CD4-positive, alpha-beta T cell treated with Interleukin-6 for 4 hours (primary cell): Measurements from ENCODE around the gene FOSL1.
"Not testable (repeated sequence)": the region's sequence is repeated elsewhere in the genome, so short reads cannot be mapped to it uniquely, and the experiment has no call there.

Experiments
- DNase-seq: peaks from one replicate; pipeline ENCODE4 v3.0.0-alpha.2; 2020; ENCODE audit warnings: mixed read lengths

FOSL1 gene

GRCh38 chr11:65896034-65896999, 3.9 kb downstream of the FOSL1 start:
- no peak for DNase-seq

DNA sequence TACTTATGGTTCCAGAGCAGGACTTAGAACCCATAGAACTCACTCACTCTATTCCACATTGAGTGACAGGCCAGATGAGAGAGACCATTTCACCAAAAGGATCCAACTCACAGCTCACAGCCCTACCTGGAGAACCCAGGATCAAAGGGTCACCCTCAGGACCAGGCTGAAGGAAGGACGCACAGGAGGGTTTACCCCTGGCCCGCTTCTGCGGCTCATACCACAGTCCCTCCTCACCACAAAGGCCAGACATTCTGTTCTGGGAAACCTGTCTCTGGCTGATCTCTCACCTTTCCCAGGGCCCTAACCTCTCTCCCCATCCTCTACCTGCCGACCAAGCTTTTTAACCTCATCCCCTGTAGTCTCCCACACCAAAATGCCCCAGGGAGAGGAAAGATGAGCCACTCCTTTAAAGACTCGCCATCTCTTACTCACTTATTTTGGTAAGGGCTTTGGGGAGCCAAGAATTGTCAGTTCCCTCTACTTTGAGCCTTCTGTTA, 4.7 kb downstream of the FOSL1 start:
- no peak for DNase-seq

- DNase-seq, result peak; percentile 54
Observed at GRCh38 chr11:65894034-65894591, 6.1 kb downstream of the FOSL1 start.

- no peak for DNase-seq
Observed at GRCh38 chr11:65892661-65893317, 7.4 kb downstream of the FOSL1 start.

GRCh38 chr11:65892137-65892540, 8.0 kb downstream of the FOSL1 start:
- DNase-seq, result not testable (repeated sequence)

GRCh38 chr11:65891219-65892136, 8.7 kb downstream of the FOSL1 start:
- DNase-seq, result no peak

- DNase-seq, result peak; percentile 99
Observed at GRCh38 chr11:65890324-65891218, 9.6 kb downstream of the FOSL1 start, which contains the start of gene CCDC85B. CCDC85B (plus strand) TSS chr11:65890673; CDS start chr11:65890784, 111 bp downstream.

DNA sequence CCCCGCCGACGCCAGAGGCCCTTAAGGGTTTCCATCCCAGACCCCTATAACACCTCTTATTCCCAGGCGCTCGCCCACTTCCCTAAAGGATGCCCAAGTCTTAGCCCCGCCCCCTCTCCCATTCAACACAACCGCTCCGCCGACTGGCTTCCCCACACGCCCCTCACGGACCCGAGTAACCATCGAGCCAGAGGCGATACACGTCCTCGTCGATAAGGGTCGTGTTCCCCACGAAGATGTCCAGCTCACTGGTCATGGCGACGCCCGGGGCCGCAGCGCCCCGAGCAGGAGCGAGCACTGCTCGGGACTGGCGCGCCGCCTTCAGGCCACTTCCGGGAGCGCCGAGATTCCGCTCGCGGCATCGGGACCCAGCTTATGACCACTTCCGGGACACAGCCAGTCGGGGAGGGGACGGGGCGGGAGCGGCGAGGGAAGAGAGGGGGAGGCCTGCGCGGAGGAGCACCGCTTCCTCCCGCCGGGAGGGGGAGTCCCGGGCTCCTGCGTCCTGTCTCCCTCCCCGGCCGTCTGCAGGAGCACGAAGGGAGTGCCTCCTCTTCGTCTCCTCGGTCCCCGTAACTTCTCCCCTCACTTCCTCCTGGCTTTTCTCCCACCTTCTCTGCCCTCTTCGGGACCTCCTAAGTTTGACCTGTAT, 11.9 kb downstream of the FOSL1 start, which contains the start of gene FIBP:
Gene FIBP (minus strand): TSS at position 309 of the 652 bp plus-strand sequence. CDS start 53 bp downstream, at position 256.
- peak; percentile 96 for DNase-seq

DNA sequence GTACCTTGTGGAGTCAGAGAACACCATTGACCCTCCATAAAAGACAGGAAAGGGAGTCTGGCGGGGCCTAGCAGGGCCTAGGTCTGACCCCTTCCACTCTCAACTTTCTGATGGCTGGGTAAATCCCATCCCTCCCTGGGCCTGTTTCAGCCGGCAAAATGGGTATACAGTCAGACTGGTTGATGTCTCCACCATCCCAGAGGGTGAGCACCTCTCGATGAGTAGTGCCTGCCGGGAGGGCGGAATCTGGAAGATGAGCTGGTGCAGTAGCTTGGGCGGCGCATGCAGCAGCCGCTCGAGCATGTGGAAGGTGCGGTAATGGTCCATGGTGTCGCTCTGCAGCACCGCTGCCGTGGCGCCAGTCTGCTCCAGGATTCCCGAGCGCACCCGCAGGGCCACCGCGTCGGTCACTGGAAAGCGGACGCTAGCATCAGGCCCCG, 12.4 kb downstream of the FOSL1 start:
- DNase-seq, result peak; percentile 43

DNA sequence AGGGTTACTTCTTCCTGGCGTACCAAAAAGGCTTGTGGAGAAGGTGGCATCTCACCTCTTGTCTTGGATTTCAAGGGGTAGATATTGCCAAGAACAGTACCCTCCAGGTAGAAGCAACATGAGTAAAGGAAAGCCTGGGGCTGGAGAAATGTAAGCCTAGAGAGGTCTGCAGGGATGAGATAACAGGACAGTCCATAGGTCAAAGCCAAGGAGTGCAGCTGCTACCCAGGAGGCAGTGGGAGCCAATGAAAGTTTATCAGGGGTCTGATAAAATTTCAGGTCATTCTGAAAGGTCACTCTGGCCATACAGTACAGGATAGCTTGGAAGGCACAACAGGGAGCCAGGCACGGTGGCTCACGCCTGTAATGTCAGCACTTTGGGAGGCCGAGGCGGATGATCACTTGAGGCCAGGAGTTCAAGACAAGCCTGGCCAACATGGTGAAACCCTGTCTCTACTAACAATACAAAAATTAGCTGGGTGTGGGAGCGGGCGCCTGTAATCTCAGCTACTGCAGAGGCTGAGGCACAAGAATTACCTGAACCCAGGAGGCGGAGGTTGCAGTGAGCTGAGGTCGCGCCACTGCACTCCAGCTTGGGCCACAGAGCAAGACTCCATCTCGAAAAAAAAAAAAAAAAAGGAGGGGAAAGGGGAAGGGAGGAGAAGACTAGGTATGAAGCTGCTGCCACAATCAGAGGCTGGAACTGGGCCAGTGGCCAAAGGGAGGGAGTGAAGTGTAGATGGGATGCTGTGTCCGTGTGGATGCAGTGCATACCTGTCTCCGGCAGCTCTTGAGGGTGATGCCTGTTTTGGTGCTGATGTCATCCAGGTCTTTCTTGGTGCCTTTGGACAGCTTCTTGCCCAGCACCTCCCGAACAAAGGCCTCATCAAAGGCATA, 13.1 kb downstream of the FOSL1 start:
- no peak for DNase-seq

DNA sequence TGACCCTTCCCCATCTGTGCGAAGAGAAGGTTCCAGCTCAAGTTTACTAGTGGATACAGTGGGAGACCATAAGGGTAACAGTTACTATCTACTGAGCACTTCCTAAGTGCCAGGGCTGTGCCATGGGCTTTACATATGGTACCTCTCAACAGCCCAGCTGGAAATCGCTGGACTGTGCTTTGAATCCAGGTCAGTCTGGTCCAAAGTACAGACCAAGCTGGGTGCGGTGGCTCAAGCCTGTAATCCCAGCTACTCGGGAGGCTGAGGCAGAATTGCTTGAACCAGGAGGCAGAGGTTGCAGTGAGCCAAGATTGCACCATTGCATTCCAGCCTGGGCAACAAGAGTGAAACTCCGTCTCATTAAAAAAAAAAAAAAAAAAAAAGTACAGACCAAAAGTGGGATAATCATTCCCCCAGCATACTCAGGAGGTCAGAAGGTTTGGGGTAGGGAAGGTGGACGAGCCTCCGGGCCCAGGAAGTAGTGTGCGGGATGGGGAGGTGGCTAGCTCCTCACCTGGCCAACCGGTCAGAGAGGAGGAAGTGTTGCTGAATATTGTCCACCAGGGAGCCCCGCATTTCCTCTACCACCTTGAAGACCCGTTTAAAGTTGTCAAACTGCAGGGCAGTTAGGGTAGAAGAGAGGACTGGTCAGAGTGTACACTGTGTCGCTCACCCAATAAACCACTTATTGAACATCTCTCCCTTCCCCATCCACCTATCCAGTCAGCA, 14.2 kb downstream of the FOSL1 start:
- DNase-seq, result no peak

DNA sequence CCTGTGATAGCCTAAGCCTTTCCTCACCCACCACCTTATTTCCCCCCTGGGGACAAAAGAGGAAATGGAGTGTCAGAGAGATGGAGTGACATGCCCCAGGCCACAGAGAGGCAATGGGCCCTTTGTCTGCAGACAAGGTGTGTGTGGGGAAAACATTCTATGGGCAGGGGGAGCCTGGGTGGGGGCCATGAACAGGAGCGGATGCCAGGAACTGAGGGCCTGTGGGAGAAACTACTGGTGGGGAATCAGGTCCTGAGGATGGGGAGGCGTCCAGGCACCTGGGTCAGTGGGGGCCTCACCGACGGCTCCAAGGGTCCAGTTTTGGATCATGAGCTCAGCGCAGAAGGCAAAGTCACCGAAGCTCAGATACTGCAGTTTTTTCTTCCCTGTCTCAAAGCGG, 15.0 kb downstream of the FOSL1 start:
- DNase-seq, result no peak

DNA sequence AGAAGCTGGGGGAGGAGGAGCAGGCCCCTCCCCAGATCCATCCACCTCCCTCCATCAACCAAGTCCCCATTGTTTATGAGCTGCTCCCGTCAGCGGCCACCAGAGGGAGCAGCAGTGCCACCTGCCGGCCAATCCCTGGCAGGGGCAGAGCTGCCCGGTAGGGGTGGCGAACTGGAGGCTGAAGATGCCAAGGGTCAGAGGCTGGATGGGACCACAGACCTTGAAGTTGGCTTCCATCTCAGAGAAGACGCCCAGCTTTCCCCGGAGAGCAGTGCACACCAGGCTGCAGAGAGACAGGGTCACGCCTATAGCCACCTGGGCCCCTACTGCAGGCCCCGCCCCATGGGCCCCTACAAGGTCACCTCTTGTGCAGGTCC, 15.5 kb downstream of the FOSL1 start:
- peak; percentile 85 for DNase-seq

DNA sequence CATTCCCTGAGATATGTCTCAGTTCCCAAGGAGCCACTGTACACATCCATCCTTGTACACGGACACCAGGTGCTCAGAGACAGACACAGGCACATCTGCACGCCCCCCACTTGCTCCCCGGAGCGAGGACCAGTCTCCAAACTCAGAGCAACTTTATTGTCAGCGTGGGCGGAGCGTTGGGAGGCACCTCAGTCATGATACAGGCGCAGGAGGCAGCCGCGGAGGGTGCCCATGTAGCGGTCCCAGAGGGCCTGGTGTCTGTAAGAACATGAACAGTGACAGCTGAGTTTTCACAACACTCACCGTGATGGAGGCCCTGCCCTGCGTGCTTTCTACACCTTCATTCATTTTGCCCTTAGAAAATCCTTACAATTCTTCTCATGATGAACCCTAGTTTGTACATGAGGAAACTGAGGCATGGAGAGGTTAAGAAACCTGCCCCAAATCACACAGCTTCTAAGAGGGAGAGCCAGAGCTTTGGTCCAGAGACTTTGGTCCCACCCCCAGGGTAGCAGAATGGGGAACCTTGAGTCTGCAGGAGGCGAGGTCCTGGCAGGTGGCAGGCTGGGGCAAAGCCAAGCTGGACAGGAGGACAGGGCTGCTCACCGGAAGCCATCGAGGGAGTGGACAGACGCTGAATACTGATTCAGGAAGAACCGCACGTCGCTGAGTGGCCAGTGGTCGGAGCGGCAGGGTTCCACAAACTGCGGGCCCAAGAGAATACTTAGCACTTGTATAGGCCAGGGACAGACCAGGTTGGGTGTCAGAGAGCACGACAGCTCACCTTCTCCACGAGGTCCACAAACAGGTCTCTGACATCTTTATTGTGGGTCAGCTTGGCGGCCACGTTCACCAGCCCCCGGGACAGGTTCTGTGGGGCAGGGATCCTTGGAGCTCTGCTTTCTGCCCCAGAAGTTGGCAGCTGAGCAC, 16.1 kb downstream of the FOSL1 start:
- no peak for DNase-seq

DNA sequence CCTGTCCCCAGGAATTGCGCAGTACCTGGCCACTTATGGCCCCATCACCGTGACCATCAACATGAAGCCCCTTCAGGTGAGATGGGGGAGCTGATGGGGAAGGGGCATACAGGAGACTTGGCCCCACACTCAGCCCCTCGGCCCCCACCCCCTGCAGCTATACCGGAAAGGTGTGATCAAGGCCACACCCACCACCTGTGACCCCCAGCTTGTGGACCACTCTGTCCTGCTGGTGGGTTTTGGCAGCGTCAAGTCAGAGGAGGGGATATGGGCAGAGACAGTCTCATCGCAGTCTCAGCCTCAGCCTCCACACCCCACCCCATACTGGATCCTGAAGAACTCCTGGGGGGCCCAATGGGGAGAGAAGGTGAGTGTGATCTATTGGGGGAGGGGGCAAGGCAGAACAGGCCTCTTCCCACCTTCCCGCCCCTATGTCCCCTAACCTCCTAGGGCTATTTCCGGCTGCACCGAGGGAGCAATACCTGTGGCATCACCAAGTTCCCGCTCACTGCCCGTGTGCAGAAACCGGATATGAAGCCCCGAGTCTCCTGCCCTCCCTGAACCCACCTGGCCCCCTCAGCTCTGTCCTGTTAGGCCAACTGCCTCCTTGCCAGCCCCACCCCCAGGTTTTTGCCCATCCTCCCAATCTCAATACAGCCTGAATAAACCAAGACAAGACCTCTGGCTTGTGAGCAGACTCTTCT, 17.0 kb downstream of the FOSL1 start:
- no peak for DNase-seq

DNA sequence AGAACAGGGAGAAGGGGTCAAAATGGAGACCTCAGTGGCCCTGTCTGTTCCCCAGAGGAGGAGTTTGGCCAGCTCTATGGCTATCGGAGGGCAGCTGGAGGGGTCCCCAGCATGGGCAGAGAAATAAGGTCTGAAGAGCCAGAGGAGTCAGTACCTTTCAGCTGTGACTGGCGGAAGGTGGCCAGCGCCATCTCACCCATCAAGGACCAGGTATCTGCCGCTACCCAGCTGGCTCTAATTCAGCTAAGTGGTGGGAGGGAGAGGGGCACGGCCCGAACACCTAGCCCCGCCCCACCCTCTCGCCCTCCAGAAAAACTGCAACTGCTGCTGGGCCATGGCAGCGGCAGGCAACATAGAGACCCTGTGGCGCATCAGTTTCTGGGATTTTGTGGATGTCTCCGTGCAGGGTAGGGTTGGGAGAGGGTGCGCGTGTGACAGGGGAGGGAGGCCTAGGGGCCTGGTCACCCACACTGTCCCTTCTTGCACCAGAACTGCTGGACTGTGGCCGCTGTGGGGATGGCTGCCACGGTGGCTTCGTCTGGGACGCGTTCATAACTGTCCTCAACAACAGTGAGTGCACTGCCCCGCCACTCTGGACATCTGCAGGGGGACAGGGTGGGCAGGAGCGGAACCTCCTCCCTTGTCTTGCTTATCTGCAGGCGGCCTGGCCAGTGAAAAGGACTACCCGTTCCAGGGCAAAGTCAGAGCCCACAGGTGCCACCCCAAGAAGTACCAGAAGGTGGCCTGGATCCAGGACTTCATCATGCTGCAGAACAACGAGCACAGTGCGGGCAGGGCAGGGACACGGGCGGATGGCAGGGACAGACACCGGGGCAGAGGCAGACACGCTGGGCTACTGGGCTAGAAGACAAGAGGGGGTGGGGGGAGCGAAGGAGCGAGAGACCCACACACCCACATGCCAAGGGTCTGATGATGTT, 17.8 kb downstream of the FOSL1 start:
- no peak for DNase-seq
